ENCODE measurements around the gene EVI2A.

DNA sequence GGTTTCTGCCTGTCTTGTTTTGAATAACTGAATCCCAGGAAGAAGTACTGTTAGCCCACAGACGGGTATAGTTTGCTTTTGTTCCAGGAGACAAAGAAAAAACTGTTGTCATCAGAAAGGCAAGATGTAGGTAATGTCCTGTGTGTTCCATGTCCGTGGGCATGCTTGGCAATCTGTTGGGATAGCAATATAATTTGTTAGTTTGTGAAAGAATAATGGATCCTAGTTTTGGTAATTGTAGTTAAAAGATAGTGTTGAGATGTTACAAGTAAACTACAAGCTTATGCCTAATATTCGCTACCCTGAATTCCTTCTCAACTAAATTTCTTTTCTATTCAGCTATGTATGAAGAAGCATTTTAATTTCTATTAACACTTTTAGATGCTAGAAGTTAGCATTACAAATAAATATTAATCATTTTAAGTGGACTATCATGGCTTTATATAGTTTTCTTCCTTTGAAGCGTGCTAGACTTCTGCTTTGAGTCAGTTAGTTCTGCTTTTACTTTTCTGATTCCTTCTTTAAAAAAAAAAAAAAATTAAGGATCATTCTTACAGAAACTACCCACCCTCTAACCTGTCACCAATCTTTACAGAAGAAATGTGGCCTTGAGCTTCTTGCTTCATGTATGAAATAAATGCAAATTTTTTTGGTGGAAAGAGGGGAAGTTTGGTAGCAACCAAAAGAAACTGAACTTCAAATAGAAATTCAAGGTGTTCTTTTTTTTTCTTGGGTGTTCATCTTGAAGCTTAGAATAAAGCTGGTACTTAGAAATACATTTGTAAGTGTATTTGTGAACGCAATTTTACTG is 2.4 kb downstream of the EVI2A start:
- no peak for TF ChIP-seq POLR2A (IDR thresholded peaks at IDR 0.05)
- TF ChIP-seq, protein P1, sequence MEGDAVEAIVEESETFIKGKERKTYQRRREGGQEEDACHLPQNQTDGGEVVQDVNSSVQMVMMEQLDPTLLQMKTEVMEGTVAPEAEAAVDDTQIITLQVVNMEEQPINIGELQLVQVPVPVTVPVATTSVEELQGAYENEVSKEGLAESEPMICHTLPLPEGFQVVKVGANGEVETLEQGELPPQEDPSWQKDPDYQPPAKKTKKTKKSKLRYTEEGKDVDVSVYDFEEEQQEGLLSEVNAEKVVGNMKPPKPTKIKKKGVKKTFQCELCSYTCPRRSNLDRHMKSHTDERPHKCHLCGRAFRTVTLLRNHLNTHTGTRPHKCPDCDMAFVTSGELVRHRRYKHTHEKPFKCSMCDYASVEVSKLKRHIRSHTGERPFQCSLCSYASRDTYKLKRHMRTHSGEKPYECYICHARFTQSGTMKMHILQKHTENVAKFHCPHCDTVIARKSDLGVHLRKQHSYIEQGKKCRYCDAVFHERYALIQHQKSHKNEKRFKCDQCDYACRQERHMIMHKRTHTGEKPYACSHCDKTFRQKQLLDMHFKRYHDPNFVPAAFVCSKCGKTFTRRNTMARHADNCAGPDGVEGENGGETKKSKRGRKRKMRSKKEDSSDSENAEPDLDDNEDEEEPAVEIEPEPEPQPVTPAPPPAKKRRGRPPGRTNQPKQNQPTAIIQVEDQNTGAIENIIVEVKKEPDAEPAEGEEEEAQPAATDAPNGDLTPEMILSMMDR (IDR thresholded peaks at IDR 0.05): no peak

Data from adrenal gland (tissue), 5 donors.